HG03196 (cell line): Measurements from ENCODE around the gene RELN.

Source experiments
- ATAC-seq: cut with Tn5 transposase; IDR thresholded peaks from one replicate; pipeline ENCODE4 v1.9.1; 2021; ENCODE audit not compliant: unreplicated experiment

Gene RELN

DNA sequence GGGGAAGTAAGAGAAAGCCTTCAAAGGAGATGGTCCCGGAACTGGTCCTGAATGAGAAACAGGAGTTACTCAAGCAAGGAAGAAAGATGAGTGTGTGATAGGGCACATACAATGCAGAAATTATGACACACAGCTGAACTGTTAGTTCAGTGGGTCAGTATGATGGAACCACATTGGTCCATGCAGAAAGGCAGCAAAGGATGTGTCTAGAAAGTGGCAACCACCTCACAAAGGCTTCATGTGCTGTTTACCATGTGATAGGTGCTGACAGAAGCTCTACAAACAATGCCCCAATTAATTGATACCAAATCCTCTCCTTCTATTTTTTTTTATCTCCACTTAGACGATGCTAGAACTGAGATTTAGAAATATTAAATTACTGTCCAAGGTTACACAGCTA, 258.3 kb downstream of the RELN start:
- no peak for ATAC-seq

DNA sequence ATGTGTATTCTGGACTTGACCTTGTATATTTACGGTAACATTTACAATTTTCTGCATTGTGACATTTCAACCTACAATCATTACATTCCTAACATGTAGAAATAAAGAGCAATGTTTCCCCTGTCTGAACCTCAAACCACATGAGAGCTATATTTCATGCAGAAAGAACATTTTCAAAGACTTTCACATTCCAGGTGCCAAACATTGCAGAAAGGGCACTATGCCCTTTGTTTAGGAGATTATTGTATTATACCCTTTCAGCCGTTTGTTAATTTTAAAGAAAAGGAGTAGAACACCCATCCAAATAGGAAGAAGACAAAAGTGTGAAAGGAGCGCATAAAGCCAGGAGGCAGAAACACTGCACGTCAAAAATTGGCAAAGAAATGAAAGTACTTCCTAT, 260.4 kb downstream of the RELN start:
- no peak for ATAC-seq

- ATAC-seq = no peak
Measured at GRCh38 chr7:103727982-103728610, 261.4 kb downstream of the RELN start.

GRCh38 chr7:103719070-103719469, 270.4 kb downstream of the RELN start:
- no peak for ATAC-seq

DNA sequence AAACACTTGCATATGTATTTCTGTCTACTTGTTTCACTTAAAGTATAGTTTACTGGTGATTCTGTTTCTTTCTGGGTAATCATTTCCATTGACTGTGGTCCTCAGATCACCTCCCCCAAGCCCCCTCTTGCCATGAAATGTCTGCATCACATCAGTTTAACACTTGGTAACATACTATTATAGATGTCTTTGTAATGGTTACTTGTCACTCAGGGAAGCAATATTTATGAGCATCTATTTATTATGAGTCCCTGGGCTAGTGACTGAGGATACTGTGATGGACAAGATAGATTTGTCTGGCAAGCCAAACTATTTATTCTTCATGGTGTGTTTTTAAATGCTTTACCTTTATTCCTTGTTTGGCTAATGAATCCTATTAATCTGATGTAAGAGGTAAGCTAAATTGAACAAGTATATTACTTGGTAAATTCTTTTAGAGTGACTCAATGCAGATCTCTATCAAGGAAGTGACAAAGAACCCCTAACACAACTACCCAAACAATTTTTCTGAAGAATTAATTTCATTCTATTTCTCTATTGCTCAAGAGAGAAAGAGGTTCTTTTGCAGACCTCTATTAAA, 270.9 kb downstream of the RELN start:
- ATAC-seq = no peak

GRCh38 chr7:103717574-103717973, 271.9 kb downstream of the RELN start:
- ATAC-seq = no peak

GRCh38 chr7:103715376-103716120, 273.9 kb downstream of the RELN start:
- ATAC-seq = no peak

- no peak for ATAC-seq
Measured at GRCh38 chr7:103714376-103714927, 275.0 kb downstream of the RELN start.

DNA sequence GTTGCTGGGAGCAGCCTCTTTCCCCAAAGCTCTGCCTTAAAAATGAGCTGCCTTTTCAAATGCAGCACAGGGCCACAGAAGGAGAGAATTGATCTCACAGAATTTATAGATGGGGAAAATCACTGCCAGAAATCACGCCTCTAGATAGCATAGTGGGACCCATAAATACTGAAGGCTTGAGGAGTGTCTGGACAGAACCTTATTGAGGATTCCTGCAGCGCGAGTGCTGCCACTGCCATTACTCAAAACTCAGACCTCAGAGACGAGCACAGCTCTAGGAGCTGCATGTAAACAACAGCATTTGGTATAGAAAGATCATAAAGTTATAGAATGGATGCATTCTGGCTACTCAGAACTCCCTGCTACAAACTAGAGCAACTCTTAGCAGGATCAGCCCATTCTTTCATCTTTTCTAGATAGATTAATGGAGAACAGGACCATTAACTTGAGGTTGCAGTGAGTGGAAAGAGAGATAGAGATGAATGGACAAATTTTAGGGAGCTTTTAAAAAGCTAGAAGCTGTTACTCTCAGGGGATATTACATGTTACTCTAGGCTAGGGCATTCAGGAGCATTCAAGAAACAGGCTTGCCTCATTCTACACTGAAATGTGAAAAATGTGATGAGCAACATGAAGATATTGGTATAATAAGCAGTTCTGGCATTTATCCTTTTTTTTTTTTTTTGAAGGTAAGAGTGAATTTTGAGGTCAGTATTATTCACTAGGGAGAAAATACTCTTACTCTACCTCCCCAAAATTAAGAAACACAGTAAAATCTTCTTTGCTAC, 276.3 kb downstream of the RELN start:
- no peak for ATAC-seq

- ATAC-seq = no peak
Measured at GRCh38 chr7:103711413-103711812, 278.0 kb downstream of the RELN start.

DNA sequence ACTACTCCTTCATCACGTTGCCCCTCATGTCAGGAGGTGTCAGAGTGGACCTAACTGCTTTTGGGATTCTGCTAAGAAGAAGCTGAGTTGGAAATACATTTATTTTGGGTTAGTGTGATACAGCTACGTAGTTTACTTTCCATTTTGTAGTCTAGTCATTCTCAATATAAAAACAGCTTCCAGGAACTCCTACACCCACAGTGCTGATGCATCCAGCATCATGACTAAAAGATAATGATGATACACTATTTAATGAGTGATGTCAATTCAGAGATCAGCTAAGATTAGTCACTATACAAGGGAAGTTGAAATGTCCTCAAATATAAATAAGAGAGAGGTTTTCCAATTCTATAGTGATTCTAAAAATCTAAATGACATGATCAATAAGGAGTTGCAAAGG, 279.2 kb downstream of the RELN start:
- ATAC-seq = no peak

DNA sequence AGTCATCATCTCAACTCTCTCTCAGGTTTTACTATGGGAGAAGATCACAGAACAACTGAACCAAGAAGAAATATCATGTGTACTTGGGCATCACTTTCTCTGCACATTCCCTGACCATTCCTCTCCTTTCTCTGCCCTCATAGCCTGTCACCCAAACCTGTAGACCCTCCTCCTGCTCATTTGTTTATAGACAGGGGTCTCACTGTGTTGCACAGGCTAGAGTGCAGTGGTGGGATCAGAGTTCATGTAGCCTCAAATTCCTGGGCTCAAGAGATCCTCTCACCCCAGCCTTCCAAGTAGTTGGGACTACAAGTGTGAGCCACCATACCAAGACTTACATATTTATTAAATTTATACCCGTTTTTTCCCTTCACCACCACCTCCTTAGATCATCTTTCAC, 282.7 kb downstream of the RELN start:
- ATAC-seq = no peak

- no peak for ATAC-seq
Measured at GRCh38 chr7:103705542-103705941, 283.9 kb downstream of the RELN start.

DNA sequence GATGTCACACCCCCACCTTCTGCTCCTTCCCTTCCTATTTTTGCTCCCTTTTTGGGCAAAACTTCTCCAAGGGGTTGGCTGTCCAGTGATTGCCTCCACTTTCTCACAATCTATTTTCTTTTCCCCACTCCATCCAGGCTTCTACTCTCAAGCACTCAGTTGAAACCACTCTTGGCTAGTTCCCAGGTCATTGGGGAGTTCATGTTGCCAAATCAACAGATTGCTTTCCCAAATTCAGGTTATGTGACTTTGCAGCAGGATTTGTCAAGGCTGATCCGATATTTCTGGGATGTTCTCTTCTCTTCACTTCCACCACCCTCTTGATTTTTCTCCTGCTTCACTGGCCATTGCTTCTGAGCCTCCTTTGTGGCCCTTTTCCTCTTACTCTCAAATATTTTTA, 284.8 kb downstream of the RELN start:
- no peak for ATAC-seq

- ATAC-seq = no peak
Measured at GRCh38 chr7:103702982-103703381, 286.5 kb downstream of the RELN start.

DNA sequence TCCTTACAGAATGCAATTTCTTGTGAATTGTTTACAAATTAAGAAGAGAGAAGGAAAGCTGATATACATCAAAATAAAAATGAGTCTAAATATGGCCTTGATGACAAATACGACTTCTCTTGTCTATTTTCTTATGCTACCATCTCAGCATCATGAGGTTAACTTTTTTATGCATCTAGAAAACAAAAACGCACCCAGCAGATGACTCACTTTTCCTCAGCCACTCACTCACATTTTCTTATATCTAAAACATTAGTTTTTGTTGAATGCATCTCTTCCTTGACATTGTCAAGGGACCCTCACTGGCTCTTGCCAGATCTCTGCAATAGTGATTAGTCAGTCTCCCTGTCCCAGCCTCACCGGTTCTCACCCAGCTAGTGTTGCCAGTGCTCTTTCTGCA, 287.0 kb downstream of the RELN start:
- ATAC-seq = no peak

- no peak for ATAC-seq
Measured at GRCh38 chr7:103699032-103699431, 290.4 kb downstream of the RELN start.

- no peak for ATAC-seq
Measured at GRCh38 chr7:103698064-103698463, 291.4 kb downstream of the RELN start.

DNA sequence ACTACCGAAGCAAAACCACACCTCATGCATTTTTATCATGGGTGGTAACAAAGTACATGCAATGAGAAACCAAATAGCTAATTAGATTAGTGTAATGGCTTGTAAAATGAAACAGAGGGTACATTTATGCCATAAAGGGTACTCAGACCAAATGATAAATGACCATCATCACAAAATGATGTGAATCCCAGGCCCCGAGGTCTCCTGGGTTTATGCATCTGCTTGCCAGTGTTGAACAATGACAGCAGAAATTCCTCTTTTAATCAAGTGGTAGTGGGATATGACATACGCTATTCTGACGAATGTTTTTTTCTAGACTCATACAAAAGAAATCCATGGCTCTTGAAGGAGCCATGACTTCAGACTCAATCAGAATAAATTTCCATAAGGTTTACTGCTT, 293.9 kb downstream of the RELN start:
- no peak for ATAC-seq

DNA sequence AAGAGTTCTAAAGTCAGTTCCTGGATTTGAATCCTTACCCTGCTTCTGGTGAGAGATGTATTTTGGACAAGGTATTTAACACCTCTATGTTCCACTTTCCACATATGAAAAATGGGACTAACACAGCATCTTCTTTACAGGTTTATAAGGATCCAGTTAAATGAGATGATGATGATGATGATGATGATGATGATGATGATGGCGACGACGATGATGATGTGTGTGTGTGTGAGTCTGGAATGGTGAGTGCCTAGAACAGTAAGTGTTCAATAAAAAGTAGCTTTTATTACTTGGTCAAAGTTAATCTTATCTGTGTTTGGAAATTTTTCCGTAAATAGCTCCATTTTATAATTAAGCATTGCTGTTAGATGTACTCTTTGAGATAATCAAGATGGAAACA, 295.2 kb downstream of the RELN start:
- no peak for ATAC-seq

DNA sequence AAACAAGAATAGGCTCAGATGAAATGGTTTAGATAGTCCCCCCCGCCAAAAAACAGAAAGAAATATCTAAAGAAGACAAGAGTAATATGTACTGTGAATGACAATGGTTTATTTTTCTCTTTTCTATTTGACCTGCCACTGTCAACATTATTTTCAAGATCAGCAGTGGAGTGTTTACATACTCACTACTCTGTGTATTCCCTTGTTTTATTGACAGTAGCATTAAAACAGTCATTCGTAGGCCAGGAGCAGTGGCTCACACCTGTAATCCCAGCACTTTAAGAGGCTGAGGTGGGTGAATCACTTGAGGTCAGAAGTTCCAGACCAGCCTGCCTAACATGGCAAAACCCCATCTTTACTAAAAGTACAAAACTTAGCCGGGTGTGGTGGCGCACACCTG, 298.2 kb downstream of the RELN start:
- no peak for ATAC-seq
